ENCODE data around the gene TALDO1.
A peak's percentile ranks its signal among the peaks of the same experiment; 100 is the strongest.

Gene TALDO1

DNA sequence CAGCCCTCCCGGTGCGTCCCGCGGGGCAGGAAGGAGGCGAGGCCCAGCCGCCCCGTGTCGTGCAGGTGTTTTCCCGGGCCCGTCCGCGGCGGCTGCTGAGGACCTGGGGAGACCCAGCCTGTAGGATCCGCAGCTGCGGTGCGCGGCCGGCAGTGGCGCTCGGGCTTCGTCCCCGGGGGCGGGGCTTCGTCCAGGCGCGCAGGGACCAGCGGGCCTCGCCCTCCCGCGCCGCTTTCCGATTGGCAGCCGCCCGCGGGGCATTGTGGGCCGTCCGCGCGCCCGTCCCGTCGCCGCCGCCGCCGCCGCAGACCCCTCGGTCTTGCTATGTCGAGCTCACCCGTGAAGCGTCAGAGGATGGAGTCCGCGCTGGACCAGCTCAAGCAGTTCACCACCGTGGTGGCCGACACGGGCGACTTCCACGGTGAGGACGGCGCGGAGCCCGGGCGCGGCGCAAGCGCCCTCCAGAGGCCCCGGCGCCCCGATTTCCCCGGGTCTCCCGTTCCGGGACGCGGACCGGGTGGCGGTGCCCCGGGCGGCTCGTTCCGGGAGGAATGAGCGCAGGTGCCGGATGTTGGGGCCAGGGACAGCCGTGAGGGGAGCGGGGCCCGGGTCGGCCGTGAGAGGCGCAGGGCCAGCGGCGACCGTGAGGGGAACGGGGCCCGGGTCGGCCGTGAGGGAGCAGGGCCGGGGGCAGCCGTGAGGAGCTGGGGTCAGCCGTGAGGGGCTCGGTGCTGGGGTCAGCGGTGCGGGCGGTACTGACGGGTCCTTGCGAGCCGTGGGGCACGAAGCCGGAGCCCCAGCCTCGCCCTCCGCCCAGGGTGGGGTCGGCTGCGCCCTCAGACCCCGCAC, at the start of gene TALDO1:
TSS of gene TALDO1 (plus strand) at position 307 of the 849 bp plus-strand sequence. CDS start at position 325, 18 bp downstream.
- Histone ChIP-seq H3K36me3 (ENCODE audit: control insufficient read depth, insufficient read depth, low read length) (peaks cover 15% of the 10 kb centered on the region), H3K9me3 (ENCODE audit: control insufficient read depth, insufficient read depth, low read depth, low read length) (no peaks in the 10 kb centered on the region), H3K27ac (ENCODE audit: low read depth, low read length) (peak within 1 kb of the TSS; percentile 88), H3K27me3 (ENCODE audit: control insufficient read depth, insufficient read depth, low read length) (no peaks in the 10 kb centered on the region), H3K9ac (ENCODE audit: low read length) (peak within 1 kb of the TSS; percentile 92), H3K4me3 (ENCODE audit: low read depth, low read length) (peak within 1 kb of the TSS; percentile 84), H3K4me1 (ENCODE audit: control insufficient read depth, insufficient read depth, low read length) (peaks cover 21% of the 10 kb centered on the region)

- Histone ChIP-seq H3K27me3 (ENCODE audit: control insufficient read depth, insufficient read depth, low read length) (no peaks in the 10 kb centered on the region), H3K27ac (ENCODE audit: low read depth, low read length) (peak overlapping the region; percentile 52; the same call in 1 of the 2 replicates), H3K36me3 (ENCODE audit: control insufficient read depth, insufficient read depth, low read length) (peaks cover 7% of the 10 kb centered on the region; the same call in 1 of the 2 replicates), H3K9ac (ENCODE audit: low read length) (peak overlapping the region; percentile 49), H3K4me3 (ENCODE audit: low read depth, low read length) (no peak overlapping the region; the same call in 1 of the 2 replicates), H3K9me3 (ENCODE audit: control insufficient read depth, insufficient read depth, low read depth, low read length) (no peaks in the 10 kb centered on the region), H3K4me1 (ENCODE audit: control insufficient read depth, insufficient read depth, low read length) (peaks cover 35% of the 10 kb centered on the region)
These were observed 49.4 kb upstream of the TALDO1 start for GRCh38 chr11:697811-698311.

DNA sequence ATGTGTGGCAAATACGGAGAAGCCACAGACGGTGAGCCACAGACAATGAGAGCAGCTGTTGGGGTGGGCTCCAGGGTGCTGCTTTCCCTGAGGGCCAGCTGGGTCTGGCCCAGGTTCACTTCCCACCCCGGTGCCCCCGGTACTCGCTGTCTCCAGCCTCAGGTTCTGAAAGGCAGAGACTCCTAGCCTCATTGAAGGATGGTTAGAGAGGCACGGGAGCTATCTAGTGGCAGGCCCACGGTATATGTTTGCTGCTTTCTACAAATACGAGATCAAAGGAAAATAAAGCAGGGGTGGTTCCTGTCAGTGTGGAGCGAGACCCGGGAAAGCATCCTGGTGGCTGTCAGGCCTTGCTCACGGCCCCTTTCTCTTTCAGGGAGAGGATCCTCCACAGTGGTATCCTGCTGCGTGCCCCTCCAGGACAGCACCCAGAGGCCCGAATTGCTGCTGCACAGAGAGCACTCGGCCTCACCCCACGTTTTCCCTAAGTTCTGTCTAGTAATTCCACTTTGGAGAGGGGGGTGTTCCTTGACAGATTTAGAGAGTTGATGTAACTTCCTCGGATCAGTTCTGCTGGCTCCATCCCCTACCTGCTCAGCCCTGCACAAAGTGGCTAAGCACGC, 48.7 kb upstream of the TALDO1 start:
- Histone ChIP-seq H3K27ac (ENCODE audit: low read depth, low read length) (peak overlapping the region; percentile 52; the same call in 1 of the 2 replicates), H3K36me3 (ENCODE audit: control insufficient read depth, insufficient read depth, low read length) (peaks cover 7% of the 10 kb centered on the region; the same call in 1 of the 2 replicates), H3K9ac (ENCODE audit: low read length) (peak overlapping the region; percentile 49), H3K4me1 (ENCODE audit: control insufficient read depth, insufficient read depth, low read length) (peaks cover 28% of the 10 kb centered on the region), H3K4me3 (ENCODE audit: low read depth, low read length) (no peak overlapping the region; the same call in 1 of the 2 replicates), H3K9me3 (ENCODE audit: control insufficient read depth, insufficient read depth, low read depth, low read length) (no peaks in the 10 kb centered on the region), H3K27me3 (ENCODE audit: control insufficient read depth, insufficient read depth, low read length) (no peaks in the 10 kb centered on the region)

DNA sequence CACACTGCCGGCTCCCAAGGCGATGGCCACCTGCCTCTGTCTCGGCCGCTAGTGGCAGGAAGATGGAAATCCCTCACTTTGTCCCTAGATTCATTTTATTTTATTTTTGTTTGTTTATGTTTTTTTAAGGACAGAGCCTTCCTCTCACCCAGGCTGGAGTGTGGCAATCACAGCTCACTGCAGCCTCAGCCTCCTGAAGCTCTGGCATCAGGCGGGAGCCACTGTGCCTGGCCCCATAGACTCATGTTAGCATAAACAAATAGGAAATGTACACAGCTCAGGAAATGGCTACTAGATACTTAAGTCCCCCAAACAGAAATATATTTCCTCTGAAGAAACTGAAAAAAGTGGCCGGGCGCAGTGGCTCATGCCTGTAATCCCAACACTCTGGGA, 48.2 kb upstream of the TALDO1 start:
- Histone ChIP-seq H3K36me3 (ENCODE audit: control insufficient read depth, insufficient read depth, low read length) (peaks cover 7% of the 10 kb centered on the region; the same call in 1 of the 2 replicates), H3K4me1 (ENCODE audit: control insufficient read depth, insufficient read depth, low read length) (peaks cover 23% of the 10 kb centered on the region), H3K4me3 (ENCODE audit: low read depth, low read length) (no peak overlapping the region), H3K9ac (ENCODE audit: low read length) (no peak overlapping the region), H3K27me3 (ENCODE audit: control insufficient read depth, insufficient read depth, low read length) (no peaks in the 10 kb centered on the region), H3K27ac (ENCODE audit: low read depth, low read length) (no peak overlapping the region), H3K9me3 (ENCODE audit: control insufficient read depth, insufficient read depth, low read depth, low read length) (no peaks in the 10 kb centered on the region)

DNA sequence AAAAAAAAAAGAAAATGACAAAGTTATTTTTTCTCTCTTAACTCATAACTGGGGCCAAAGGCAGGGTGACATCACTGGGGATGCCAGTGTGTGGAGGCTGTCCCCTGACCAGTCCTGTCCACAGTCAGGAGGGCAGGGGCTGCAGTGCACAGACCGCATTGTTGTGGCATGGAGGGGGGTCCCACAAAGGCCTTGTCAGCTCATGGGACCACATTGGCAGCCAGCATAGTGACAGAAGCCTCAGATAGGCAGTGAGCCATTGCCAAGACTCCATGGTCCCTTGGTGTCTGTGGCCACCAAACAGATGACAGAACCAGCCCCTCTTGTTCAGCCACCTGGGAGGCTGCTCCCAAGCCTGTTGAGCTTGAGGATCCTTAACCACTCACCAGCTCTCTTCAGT, 47.5 kb upstream of the TALDO1 start:
- H3K27me3 ChIP-seq (ENCODE audit: control insufficient read depth, insufficient read depth, low read length): no peaks in the 10 kb centered on the region
- H3K9ac ChIP-seq (ENCODE audit: low read length): no peak overlapping the region
- H3K9me3 ChIP-seq (ENCODE audit: control insufficient read depth, insufficient read depth, low read depth, low read length): no peaks in the 10 kb centered on the region
- H3K27ac ChIP-seq (ENCODE audit: low read depth, low read length): no peak overlapping the region
- no peak overlapping the region for H3K4me3 ChIP-seq (ENCODE audit: low read depth, low read length)
- H3K36me3 ChIP-seq (ENCODE audit: control insufficient read depth, insufficient read depth, low read length): peaks cover 12% of the 10 kb centered on the region
- H3K4me1 ChIP-seq (ENCODE audit: control insufficient read depth, insufficient read depth, low read length): peaks cover 26% of the 10 kb centered on the region

GRCh38 chr11:701741-702461, 45.4 kb upstream of the TALDO1 start:
- Histone ChIP-seq H3K4me3 (ENCODE audit: low read depth, low read length) (no peak overlapping the region), H3K9ac (ENCODE audit: low read length) (no peak overlapping the region), H3K9me3 (ENCODE audit: control insufficient read depth, insufficient read depth, low read depth, low read length) (no peaks in the 10 kb centered on the region), H3K36me3 (ENCODE audit: control insufficient read depth, insufficient read depth, low read length) (peaks cover 13% of the 10 kb centered on the region), H3K27me3 (ENCODE audit: control insufficient read depth, insufficient read depth, low read length) (peaks cover 5% of the 10 kb centered on the region; the same call in 1 of the 2 replicates), H3K4me1 (ENCODE audit: control insufficient read depth, insufficient read depth, low read length) (peaks cover 34% of the 10 kb centered on the region), H3K27ac (ENCODE audit: low read depth, low read length) (no peak overlapping the region)

GRCh38 chr11:702462-703461, 44.5 kb upstream of the TALDO1 start:
- Histone ChIP-seq H3K4me1 (ENCODE audit: control insufficient read depth, insufficient read depth, low read length) (peaks cover 34% of the 10 kb centered on the region), H3K27ac (ENCODE audit: low read depth, low read length) (no peak overlapping the region), H3K4me3 (ENCODE audit: low read depth, low read length) (no peak overlapping the region), H3K9me3 (ENCODE audit: control insufficient read depth, insufficient read depth, low read depth, low read length) (no peaks in the 10 kb centered on the region), H3K27me3 (ENCODE audit: control insufficient read depth, insufficient read depth, low read length) (peaks cover 5% of the 10 kb centered on the region; the same call in 1 of the 2 replicates), H3K36me3 (ENCODE audit: control insufficient read depth, insufficient read depth, low read length) (peaks cover 13% of the 10 kb centered on the region), H3K9ac (ENCODE audit: low read length) (no peak overlapping the region)

GRCh38 chr11:703506-703905, 43.8 kb upstream of the TALDO1 start:
- Histone ChIP-seq H3K4me3 (ENCODE audit: low read depth, low read length) (no peak overlapping the region), H3K9me3 (ENCODE audit: control insufficient read depth, insufficient read depth, low read depth, low read length) (no peaks in the 10 kb centered on the region), H3K4me1 (ENCODE audit: control insufficient read depth, insufficient read depth, low read length) (peaks cover 34% of the 10 kb centered on the region), H3K36me3 (ENCODE audit: control insufficient read depth, insufficient read depth, low read length) (peaks cover 13% of the 10 kb centered on the region), H3K27ac (ENCODE audit: low read depth, low read length) (no peak overlapping the region), H3K9ac (ENCODE audit: low read length) (no peak overlapping the region), H3K27me3 (ENCODE audit: control insufficient read depth, insufficient read depth, low read length) (peaks cover 5% of the 10 kb centered on the region; the same call in 1 of the 2 replicates)

DNA sequence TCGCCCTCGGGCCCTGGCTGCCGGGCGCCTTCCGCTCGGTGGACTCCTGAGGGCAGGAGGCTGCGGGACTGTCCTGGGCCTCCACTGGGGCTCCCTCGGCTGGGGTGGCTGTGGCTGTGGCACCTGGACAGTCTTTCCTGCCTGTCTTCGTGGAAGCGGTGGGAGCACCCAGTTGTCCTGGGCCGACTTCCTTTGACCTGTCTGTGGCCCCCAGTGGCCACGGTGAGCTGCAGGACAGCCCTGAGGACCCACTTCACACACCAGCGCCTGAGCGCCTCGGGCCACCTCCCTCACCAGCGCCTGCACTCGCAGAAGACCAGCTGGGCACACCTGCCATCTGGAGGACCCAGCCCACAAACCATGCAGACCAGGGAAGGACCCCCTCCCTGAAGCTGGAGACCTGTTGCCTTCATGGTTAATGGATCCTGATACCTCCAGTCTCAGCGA, 43.0 kb upstream of the TALDO1 start:
- peaks cover 34% of the 10 kb centered on the region for H3K4me1 ChIP-seq (ENCODE audit: control insufficient read depth, insufficient read depth, low read length)
- H3K9me3 ChIP-seq (ENCODE audit: control insufficient read depth, insufficient read depth, low read depth, low read length): no peaks in the 10 kb centered on the region
- peaks cover 5% of the 10 kb centered on the region; the same call in 1 of the 2 replicates for H3K27me3 ChIP-seq (ENCODE audit: control insufficient read depth, insufficient read depth, low read length)
- no peak overlapping the region for H3K4me3 ChIP-seq (ENCODE audit: low read depth, low read length)
- H3K36me3 ChIP-seq (ENCODE audit: control insufficient read depth, insufficient read depth, low read length): peaks cover 13% of the 10 kb centered on the region
- H3K27ac ChIP-seq (ENCODE audit: low read depth, low read length): peak overlapping the region; percentile 29; the same call in 1 of the 2 replicates
- no peak overlapping the region for H3K9ac ChIP-seq (ENCODE audit: low read length)
